GM12874 (cell line): ENCODE data around the gene NDFIP2.

ENCODE experiments used
- TF ChIP-seq, protein P1 (sequence below): IDR thresholded peaks from 2 replicates; pipeline ENCODE4 v1.5.1; 2011; ENCODE audit warnings: low read depth, mild to moderate bottlenecking, control low read depth, low read length, moderate library complexity; ENCODE audit not compliant: insufficient read depth

The NDFIP2 gene

GRCh38 chr13:79442221-79442620, 38.7 kb upstream of the NDFIP2 start:
- TF ChIP-seq, protein P1, sequence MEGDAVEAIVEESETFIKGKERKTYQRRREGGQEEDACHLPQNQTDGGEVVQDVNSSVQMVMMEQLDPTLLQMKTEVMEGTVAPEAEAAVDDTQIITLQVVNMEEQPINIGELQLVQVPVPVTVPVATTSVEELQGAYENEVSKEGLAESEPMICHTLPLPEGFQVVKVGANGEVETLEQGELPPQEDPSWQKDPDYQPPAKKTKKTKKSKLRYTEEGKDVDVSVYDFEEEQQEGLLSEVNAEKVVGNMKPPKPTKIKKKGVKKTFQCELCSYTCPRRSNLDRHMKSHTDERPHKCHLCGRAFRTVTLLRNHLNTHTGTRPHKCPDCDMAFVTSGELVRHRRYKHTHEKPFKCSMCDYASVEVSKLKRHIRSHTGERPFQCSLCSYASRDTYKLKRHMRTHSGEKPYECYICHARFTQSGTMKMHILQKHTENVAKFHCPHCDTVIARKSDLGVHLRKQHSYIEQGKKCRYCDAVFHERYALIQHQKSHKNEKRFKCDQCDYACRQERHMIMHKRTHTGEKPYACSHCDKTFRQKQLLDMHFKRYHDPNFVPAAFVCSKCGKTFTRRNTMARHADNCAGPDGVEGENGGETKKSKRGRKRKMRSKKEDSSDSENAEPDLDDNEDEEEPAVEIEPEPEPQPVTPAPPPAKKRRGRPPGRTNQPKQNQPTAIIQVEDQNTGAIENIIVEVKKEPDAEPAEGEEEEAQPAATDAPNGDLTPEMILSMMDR: no peak

- TF ChIP-seq, protein P1: no peak
Measured at GRCh38 chr13:79442706-79443105, 38.2 kb upstream of the NDFIP2 start.

DNA sequence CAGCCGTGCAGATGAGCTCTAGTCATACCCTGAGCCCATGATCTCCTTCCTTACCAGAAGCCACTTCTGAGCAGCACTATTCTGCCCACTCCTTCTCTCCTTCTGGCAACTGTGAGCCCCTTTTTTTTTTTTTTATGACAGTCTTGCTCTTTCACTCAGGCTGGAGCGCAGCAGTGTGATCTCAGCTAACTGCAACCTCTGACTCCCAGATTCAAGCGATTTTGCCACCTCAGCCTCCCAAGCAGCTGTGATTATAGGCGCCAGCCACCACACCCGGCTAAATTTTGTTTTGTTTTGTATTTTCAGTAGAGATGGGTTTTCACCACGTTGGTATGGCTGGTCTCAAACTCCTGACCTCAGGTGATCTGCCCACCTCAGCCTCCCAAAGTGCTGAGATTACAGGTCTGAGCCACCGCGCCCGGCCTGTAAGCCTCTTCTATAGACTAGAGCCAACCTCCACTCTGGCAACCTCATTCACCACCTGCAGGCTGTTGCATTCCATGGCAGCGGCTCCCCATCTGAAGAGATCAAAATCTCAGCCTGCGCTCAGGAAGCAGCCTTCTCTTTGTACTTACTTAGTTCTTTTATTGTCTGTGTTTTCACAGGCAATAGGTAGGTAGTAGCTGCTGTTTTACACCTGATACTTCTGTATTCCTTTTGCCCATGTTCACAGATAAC, 34.8 kb upstream of the NDFIP2 start:
- TF ChIP-seq, protein P1: no peak

- TF ChIP-seq, protein P1: no peak
Measured at GRCh38 chr13:79447141-79447540, 33.8 kb upstream of the NDFIP2 start.

DNA sequence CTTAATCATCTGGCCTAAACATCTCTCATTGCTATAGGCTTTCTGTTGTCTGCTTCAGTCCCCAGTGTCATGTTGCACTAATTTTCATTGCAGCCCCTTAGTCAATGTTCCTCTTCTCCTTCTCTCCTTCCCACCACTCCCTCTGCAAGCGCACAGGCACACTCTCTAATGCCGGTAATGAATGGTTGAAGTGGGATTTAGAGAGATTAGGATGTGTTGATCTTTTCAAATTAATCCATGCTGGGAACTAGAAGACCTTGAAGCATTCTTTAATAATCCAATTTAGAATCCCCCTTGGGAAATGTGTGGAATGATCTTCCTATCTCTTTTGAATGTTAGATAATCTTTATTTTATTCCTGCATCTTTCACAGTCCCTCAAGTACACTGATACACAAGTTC, 33.2 kb upstream of the NDFIP2 start:
- TF ChIP-seq, protein P1: no peak

DNA sequence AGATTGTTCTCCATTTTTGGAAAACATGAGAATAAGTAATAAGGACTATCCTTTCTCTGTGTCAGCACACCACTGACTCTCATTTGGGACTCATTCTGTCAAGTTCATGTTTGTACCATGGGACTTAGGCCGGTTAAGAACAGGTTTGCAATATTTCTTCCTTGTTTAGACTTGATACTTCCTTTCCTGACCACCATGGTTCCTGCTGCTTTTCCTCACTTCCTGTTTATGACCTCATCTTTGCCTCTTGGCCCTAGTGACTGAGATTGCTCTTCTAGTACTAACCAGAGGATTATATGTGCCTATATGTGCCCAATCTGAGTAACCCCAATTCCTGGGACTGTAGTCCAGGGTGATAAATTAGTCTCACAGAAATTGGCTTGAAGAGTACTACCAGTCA, 32.5 kb upstream of the NDFIP2 start:
- TF ChIP-seq, protein P1: no peak

GRCh38 chr13:79450110-79450509, 30.8 kb upstream of the NDFIP2 start:
- TF ChIP-seq, protein P1: no peak
